Fibroblast of the aortic adventitia (primary cell): ENCODE measurements around the gene TBC1D9B. TPM values are rescaled to one million over a fixed set of nuclear protein-coding genes. Genes with fewer than 3 reads are reported as not detected.

Experiments used
- DNase-seq: peaks from one replicate; pipeline ENCODE4 v3.0.0-alpha.2; 2010; ENCODE audit warnings: low read depth
- H3K4me3 ChIP-seq: 2 replicates; pipeline ENCODE4 v1.5.1; 2011; ENCODE audit warnings: low read depth, mild to moderate bottlenecking, control low read depth, low read length, moderate library complexity
- CTCF ChIP-seq: IDR thresholded peaks from 2 replicates; pipeline ENCODE4 v1.5.1; 2011; ENCODE audit warnings: mild to moderate bottlenecking, low read length, control low read depth, inconsistent platforms; ENCODE audit not compliant: insufficient read depth
- total RNA-seq: library from RNA; depleted of rRNA; stranded (reverse); fragments of >200 nt; gene quantifications from 2 replicates; pipeline ENCODE4 v1.2.3, GENCODE V29; 2012; ENCODE audit warnings: low replicate concordance

Gene TBC1D9B
- total RNA-seq, 1 donor, result 70.9 TPM

- no peak overlapping the region for H3K4me3 ChIP-seq
- TF ChIP-seq CTCF, result no peak
- no peak for DNase-seq
These were observed 90.2 kb downstream of the TBC1D9B start for GRCh38 chr5:179817470-179817840.

- H3K4me3 ChIP-seq, result peak overlapping the region; percentile 25
- no peak for TF ChIP-seq CTCF
- DNase-seq, result no peak
These were observed 90.8 kb downstream of the TBC1D9B start for GRCh38 chr5:179816796-179817469.

DNA sequence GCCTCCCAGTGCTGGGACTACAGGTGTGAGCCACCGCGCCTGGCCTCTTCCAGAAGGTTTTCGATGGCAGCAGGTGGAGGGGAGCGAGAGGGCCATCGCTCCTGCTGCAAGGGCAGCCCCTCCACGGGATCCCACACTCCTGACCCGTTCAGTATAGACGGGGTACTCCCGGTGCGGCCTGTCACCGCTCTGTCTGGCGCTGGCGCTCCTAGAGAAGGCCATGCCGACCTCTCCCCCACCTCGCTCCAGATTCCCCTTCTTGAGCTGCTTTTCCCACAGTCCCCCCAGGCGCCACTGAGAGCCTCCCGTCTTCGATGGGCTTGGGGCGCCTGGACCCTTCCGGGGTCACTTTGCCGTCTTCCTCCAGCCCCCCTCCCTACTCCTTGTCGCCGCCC lies 91.3 kb downstream of the TBC1D9B start:
- no peak overlapping the region for H3K4me3 ChIP-seq
- TF ChIP-seq CTCF, result no peak
- no peak for DNase-seq

- TF ChIP-seq CTCF, result no peak
- H3K4me3 ChIP-seq, result no peak overlapping the region
- DNase-seq, result no peak
These were observed 92.0 kb downstream of the TBC1D9B start for GRCh38 chr5:179815491-179816249.

GRCh38 chr5:179814090-179814489 lies 93.6 kb downstream of the TBC1D9B start:
- DNase-seq, result no peak
- H3K4me3 ChIP-seq, result no peak overlapping the region
- no peak for TF ChIP-seq CTCF

DNA sequence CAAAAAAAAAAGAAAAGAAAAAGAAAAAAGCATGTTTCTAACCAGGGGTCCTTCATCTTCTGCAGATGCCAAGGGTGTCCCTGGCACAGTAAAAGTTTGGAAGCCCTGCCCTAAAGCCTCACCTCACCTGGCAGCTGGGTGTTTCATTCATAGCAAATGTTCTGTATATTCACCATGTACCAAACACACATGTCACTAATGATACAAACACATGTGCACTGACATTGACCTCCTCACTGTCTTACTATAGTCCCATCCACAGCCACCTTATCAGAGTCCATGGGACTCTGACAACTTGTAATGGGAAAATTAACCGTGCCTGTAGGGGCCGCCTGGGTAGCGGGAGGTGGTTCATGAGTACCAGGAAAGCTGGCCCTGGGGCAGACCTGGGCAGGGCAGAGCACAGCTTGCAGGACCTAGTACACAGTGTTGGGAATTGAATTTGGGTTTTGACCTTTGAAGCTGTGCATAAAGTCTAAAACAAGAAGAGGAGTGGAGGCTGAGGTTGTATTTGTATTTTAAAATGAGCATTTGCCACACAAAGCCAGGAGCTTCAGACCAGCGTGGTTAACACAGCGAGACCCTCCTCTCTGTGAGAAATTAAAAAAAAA lies 94.6 kb downstream of the TBC1D9B start:
- no peak for DNase-seq
- no peak overlapping the region for H3K4me3 ChIP-seq
- no peak for TF ChIP-seq CTCF
